HEK293 (cell line): ENCODE results near the gene ZNF727.

Experiments used
- ZNF16 ChIP-seq: fragments of 450-650 bp; formaldehyde crosslinking; IDR thresholded peaks from 2 replicates; pipeline ENCODE4 v1.5.1; 2016; ENCODE audit warnings: low read depth, missing biosample characterization, missing genetic modification characterization
- ZNF501 ChIP-seq: fragments of 450-650 bp; formaldehyde crosslinking; IDR thresholded peaks from 2 replicates; pipeline ENCODE4 v1.5.1; 2016; ENCODE audit warnings: missing biosample characterization, missing genetic modification characterization
- TF ChIP-seq, protein P1 (sequence below): fragments of 450-650 bp; formaldehyde crosslinking; IDR thresholded peaks from 2 replicates; pipeline ENCODE4 v1.5.1; 2016; ENCODE audit warnings: missing biosample characterization, missing genetic modification characterization
- TF ChIP-seq, protein P2 (sequence below): fragments of 450-650 bp; formaldehyde crosslinking; IDR thresholded peaks from 2 replicates; pipeline ENCODE4 v1.5.1; 2017; ENCODE audit warnings: missing biosample characterization, mild to moderate bottlenecking, missing genetic modification characterization, moderate library complexity

DNA sequence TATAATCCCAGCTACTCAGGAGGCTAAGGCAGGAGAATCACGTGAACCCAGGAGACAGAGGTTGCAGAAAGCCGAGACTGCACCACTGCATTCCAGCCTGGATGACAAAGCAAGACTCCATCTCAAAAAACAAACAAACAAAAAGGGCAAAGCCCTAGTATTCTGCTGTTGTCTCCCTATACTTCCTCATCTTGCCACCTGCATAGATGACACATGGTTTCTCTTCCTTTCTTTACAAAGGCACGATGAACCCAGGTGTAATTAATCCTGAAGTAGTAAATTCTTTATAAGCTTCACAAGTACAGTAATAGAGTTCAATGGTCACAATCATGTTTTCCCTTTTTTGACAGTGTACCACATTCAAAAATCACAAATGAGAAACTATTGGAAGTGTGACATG is 9.8 kb upstream of the ZNF727 start:
- TF ChIP-seq ZNF16 (tag by site-specific recombination) = no peak
- no peak for TF ChIP-seq ZNF501
- TF ChIP-seq, protein P1, sequence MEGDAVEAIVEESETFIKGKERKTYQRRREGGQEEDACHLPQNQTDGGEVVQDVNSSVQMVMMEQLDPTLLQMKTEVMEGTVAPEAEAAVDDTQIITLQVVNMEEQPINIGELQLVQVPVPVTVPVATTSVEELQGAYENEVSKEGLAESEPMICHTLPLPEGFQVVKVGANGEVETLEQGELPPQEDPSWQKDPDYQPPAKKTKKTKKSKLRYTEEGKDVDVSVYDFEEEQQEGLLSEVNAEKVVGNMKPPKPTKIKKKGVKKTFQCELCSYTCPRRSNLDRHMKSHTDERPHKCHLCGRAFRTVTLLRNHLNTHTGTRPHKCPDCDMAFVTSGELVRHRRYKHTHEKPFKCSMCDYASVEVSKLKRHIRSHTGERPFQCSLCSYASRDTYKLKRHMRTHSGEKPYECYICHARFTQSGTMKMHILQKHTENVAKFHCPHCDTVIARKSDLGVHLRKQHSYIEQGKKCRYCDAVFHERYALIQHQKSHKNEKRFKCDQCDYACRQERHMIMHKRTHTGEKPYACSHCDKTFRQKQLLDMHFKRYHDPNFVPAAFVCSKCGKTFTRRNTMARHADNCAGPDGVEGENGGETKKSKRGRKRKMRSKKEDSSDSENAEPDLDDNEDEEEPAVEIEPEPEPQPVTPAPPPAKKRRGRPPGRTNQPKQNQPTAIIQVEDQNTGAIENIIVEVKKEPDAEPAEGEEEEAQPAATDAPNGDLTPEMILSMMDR (tag by site-specific recombination) = no peak
- TF ChIP-seq, protein P2, sequence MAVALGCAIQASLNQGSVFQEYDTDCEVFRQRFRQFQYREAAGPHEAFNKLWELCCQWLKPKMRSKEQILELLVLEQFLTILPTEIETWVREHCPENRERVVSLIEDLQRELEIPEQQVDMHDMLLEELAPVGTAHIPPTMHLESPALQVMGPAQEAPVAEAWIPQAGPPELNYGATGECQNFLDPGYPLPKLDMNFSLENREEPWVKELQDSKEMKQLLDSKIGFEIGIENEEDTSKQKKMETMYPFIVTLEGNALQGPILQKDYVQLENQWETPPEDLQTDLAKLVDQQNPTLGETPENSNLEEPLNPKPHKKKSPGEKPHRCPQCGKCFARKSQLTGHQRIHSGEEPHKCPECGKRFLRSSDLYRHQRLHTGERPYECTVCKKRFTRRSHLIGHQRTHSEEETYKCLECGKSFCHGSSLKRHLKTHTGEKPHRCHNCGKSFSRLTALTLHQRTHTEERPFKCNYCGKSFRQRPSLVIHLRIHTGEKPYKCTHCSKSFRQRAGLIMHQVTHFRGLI = no peak
